Peyer's patch (tissue), 4 donors: ENCODE measurements around the gene TUFT1.
"Not testable (repeated sequence)": the region's sequence is repeated elsewhere in the genome, so short reads cannot be mapped to it uniquely, and the experiment has no call there.

Source experiments
- POLR2A ChIP-seq, 2 donors: fragments of 450-650 bp; IDR thresholded peaks; one replicate each; pipeline ENCODE4 v1.5.1; 2017; ENCODE audit warnings: antibody characterized with exemption in 2 of 2, mild to moderate bottlenecking in 2 of 2, moderate library complexity in 2 of 2
- TF ChIP-seq, protein P1 (sequence below), 6 experiments: fragments of 450-650 bp in 4 of 6; fragments of 200-600 bp in 2 of 6; sonication (generic) in 1 of 6; IDR thresholded peaks; one replicate each; pipeline ENCODE4 v1.5.1; 2017 to 2019; ENCODE audit warnings: antibody characterized with exemption in 6 of 6, mild to moderate bottlenecking in 3 of 6, moderate library complexity in 1 of 6

DNA sequence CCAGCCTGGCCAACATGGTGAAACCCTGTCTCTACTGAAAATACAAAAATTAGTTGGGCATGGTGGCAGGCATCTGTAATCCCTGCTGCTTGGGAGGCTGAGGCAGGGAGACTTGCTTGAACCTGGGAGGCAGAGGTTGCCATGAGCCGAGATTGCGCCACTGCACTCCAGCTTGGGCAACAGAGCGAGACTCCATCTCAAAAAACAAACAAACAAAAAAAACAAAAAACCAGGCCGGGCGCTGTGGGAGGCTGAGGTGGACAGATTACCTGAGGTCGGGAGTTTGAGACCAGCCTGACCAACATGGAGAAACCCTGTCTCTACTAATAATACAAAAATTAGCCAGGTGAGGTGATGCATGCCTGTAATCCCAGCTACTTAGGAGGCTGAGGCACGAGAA lies 17.7 kb upstream of the TUFT1 start:
- TF ChIP-seq, protein P1, sequence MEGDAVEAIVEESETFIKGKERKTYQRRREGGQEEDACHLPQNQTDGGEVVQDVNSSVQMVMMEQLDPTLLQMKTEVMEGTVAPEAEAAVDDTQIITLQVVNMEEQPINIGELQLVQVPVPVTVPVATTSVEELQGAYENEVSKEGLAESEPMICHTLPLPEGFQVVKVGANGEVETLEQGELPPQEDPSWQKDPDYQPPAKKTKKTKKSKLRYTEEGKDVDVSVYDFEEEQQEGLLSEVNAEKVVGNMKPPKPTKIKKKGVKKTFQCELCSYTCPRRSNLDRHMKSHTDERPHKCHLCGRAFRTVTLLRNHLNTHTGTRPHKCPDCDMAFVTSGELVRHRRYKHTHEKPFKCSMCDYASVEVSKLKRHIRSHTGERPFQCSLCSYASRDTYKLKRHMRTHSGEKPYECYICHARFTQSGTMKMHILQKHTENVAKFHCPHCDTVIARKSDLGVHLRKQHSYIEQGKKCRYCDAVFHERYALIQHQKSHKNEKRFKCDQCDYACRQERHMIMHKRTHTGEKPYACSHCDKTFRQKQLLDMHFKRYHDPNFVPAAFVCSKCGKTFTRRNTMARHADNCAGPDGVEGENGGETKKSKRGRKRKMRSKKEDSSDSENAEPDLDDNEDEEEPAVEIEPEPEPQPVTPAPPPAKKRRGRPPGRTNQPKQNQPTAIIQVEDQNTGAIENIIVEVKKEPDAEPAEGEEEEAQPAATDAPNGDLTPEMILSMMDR (IDR thresholded peaks at IDR 0.05), result not testable (repeated sequence)
- TF ChIP-seq POLR2A (IDR thresholded peaks at IDR 0.05), result not testable (repeated sequence)
